OCI-LY3 (cell line): ENCODE data around the gene TTC12.

Source experiments
- H2AFZ ChIP-seq: fragments of 200-600, 300-600 bp; shearing (Covaris generic); 2 replicates; pipeline ENCODE4 v1.6.0; 2014; ENCODE audit warnings: antibody characterized with exemption, low read depth, low read length
- H3K27ac ChIP-seq: fragments of 200-600, 300-600 bp; sonication (generic); 2 replicates; pipeline ENCODE4 v1.5.1; 2014; ENCODE audit warnings: mild to moderate bottlenecking, low read length, moderate library complexity, mixed read lengths
- H3K27me3 ChIP-seq: fragments of 200-600, 300-600 bp; sonication (generic); 2 replicates; pipeline ENCODE4 v1.6.1; 2014; ENCODE audit warnings: low read depth, low read length, mixed read lengths
- H3K36me3 ChIP-seq: fragments of 200-600, 300-600 bp; sonication (generic); replicated peaks from 2 replicates; pipeline ENCODE3; 2014; ENCODE audit warnings: low read depth, low read length, mixed read lengths
- H3K4me1 ChIP-seq: fragments of 300-600, 200-600 bp; sonication (generic); 2 replicates; pipeline ENCODE4 v1.6.1; 2014; ENCODE audit warnings: low read length, mixed read lengths
- H3K4me2 ChIP-seq: fragments of 200-600, 300-600 bp; sonication (generic); 2 replicates; pipeline ENCODE4 v1.6.1; 2014; ENCODE audit warnings: low read length, mixed read lengths
- H3K4me3 ChIP-seq: fragments of 300-600, 200-600 bp; sonication (generic); 2 replicates; pipeline ENCODE4 v1.5.1; 2014; ENCODE audit warnings: antibody characterized with exemption, mild to moderate bottlenecking, low read length, moderate library complexity
- H3K79me2 ChIP-seq: fragments of 300-600, 200-600 bp; shearing (Covaris generic); 2 replicates; pipeline ENCODE4 v1.6.1; 2014; ENCODE audit warnings: mild to moderate bottlenecking, low read length, mixed read lengths
- H3K9ac ChIP-seq: fragments of 300-600, 200-600 bp; shearing (Covaris generic); 2 replicates; pipeline ENCODE4 v1.6.0; 2014; ENCODE audit warnings: mild to moderate bottlenecking, low read length, moderate library complexity
- H3K9me3 ChIP-seq: fragments of 200-600, 300-600 bp; shearing (Covaris generic); 2 replicates; pipeline ENCODE4 v1.6.1; 2014; ENCODE audit warnings: low read length, mixed read lengths; ENCODE audit not compliant: insufficient read depth
- H4K20me1 ChIP-seq: fragments of 200-600, 300-600 bp; sonication (generic); 2 replicates; pipeline ENCODE4 v1.6.1; 2016; ENCODE audit warnings: low read length, mixed read lengths; ENCODE audit not compliant: insufficient read depth
- CTCF ChIP-seq: fragments of 200-600, 300-600 bp; sonication (generic); IDR thresholded peaks from 2 replicates; pipeline ENCODE4 v1.5.1; 2014; ENCODE audit warnings: antibody characterized with exemption, low read length, low read depth
- EZH2phosphoT487 ChIP-seq: fragments of 200-600 bp; shearing (Covaris generic); IDR thresholded peaks from 2 replicates; pipeline ENCODE4 v1.6.1; 2018; ENCODE audit warnings: antibody characterized with exemption, mixed run types, low read depth

TTC12 gene

GRCh38 chr11:113394919-113395318 lies 80.5 kb downstream of the TTC12 start:
- no peaks in the 10 kb centered on the region for H4K20me1 ChIP-seq
- no peaks in the 10 kb centered on the region for H3K36me3 ChIP-seq
- no peak overlapping the region for H3K4me3 ChIP-seq
- no peak overlapping the region for H2AFZ ChIP-seq
- TF ChIP-seq EZH2phosphoT487 (no peak), CTCF (no peak)
- no peak overlapping the region for H3K9ac ChIP-seq
- no peaks in the 10 kb centered on the region for H3K9me3 ChIP-seq
- peaks cover 27% of the 10 kb centered on the region for H3K27me3 ChIP-seq
- H3K79me2 ChIP-seq: no peaks in the 10 kb centered on the region
- no peak overlapping the region for H3K27ac ChIP-seq
- H3K4me1 ChIP-seq: no peaks in the 10 kb centered on the region
- H3K4me2 ChIP-seq: no peak overlapping the region

- TF ChIP-seq EZH2phosphoT487 (no peak), CTCF (no peak)
- H3K4me3 ChIP-seq: no peak overlapping the region
- H4K20me1 ChIP-seq: no peaks in the 10 kb centered on the region
- H3K79me2 ChIP-seq: no peaks in the 10 kb centered on the region
- no peak overlapping the region for H3K4me2 ChIP-seq
- H3K27ac ChIP-seq: no peak overlapping the region
- H3K4me1 ChIP-seq: no peaks in the 10 kb centered on the region
- H2AFZ ChIP-seq: no peak overlapping the region
- H3K9ac ChIP-seq: no peak overlapping the region
- H3K27me3 ChIP-seq: peaks cover 26% of the 10 kb centered on the region
- H3K9me3 ChIP-seq: no peaks in the 10 kb centered on the region
- H3K36me3 ChIP-seq: no peaks in the 10 kb centered on the region
Observed at GRCh38 chr11:113395782-113396336, 81.5 kb downstream of the TTC12 start.

GRCh38 chr11:113396690-113397089 lies 82.3 kb downstream of the TTC12 start:
- no peaks in the 10 kb centered on the region for H3K9me3 ChIP-seq
- H3K36me3 ChIP-seq: no peaks in the 10 kb centered on the region
- H3K79me2 ChIP-seq: no peaks in the 10 kb centered on the region
- H3K4me2 ChIP-seq: no peak overlapping the region
- H3K4me1 ChIP-seq: no peaks in the 10 kb centered on the region
- no peak overlapping the region for H3K9ac ChIP-seq
- no peak overlapping the region for H2AFZ ChIP-seq
- no peak overlapping the region for H3K27ac ChIP-seq
- H3K4me3 ChIP-seq: no peak overlapping the region
- peaks cover 18% of the 10 kb centered on the region for H3K27me3 ChIP-seq
- TF ChIP-seq EZH2phosphoT487 (no peak), CTCF (no peak)
- no peaks in the 10 kb centered on the region for H4K20me1 ChIP-seq

- Histone ChIP-seq H3K27me3 (peaks cover 13% of the 10 kb centered on the region), H2AFZ (no peak overlapping the region)
Observed at GRCh38 chr11:113397212-113397611, 82.8 kb downstream of the TTC12 start.

More at GRCh38 chr11:113397212-113397611, 82.8 kb downstream of the TTC12 start:
- TF ChIP-seq CTCF (no peak), EZH2phosphoT487 (no peak)
- no peaks in the 10 kb centered on the region for H3K4me1 ChIP-seq
- no peak overlapping the region for H3K4me3 ChIP-seq
- H3K79me2 ChIP-seq: no peaks in the 10 kb centered on the region
- H3K9ac ChIP-seq: no peak overlapping the region
- H4K20me1 ChIP-seq: no peaks in the 10 kb centered on the region
- H3K36me3 ChIP-seq: no peaks in the 10 kb centered on the region
- H3K9me3 ChIP-seq: no peaks in the 10 kb centered on the region
- no peak overlapping the region for H3K4me2 ChIP-seq
- no peak overlapping the region for H3K27ac ChIP-seq
